Measurements from ENCODE around the gene RPS27.
A peak's percentile ranks its signal among the peaks of the same experiment; 100 is the strongest.

RPS27 gene

DNA sequence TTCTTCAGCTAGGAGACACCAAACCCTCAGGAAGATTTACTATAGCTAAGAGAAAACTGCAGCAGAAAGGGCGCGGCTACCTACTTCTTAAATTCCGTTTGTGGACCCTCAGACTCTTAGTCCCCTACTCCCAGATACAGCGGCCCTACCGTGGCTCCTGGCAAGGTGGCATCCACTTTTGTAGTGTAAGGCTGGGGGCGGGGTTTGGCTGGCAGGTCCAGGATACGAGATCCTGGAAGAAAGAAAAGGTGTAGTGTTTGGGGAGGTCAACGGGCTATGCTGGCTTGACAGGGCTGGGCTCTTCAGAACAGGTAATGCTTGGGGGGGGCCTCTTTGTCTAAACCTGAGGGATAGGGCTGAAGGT is 22.6 kb upstream of the RPS27 start:
- DNase-seq (ENCODE audit: low read depth) = peak; percentile 38
- H3K4me3 ChIP-seq (ENCODE audit: low read length) = peak overlapping the region; percentile 75
- TF ChIP-seq, protein P1, sequence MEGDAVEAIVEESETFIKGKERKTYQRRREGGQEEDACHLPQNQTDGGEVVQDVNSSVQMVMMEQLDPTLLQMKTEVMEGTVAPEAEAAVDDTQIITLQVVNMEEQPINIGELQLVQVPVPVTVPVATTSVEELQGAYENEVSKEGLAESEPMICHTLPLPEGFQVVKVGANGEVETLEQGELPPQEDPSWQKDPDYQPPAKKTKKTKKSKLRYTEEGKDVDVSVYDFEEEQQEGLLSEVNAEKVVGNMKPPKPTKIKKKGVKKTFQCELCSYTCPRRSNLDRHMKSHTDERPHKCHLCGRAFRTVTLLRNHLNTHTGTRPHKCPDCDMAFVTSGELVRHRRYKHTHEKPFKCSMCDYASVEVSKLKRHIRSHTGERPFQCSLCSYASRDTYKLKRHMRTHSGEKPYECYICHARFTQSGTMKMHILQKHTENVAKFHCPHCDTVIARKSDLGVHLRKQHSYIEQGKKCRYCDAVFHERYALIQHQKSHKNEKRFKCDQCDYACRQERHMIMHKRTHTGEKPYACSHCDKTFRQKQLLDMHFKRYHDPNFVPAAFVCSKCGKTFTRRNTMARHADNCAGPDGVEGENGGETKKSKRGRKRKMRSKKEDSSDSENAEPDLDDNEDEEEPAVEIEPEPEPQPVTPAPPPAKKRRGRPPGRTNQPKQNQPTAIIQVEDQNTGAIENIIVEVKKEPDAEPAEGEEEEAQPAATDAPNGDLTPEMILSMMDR (IDR thresholded peaks at IDR 0.05; ENCODE audit: insufficient read depth, low read depth, low read length, missing control alignments) = no peak

DNA sequence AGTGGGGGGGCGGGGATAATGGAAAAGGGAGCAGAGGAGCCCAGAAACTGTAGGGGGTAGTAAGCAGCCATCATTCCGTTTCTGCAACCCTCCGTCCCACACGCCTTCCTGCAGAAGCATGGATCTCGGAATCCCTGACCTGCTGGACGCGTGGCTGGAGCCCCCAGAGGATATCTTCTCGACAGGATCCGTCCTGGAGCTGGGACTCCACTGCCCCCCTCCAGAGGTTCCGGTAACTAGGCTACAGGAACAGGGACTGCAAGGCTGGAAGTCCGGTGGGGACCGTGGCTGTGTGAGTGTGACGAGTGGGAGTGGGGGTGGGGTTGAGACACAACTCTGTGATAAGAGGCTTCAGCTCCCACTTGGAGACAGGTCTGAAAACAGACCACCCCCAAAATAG is 22.2 kb upstream of the RPS27 start:
- no peak for DNase-seq (ENCODE audit: low read depth)
- H3K4me3 ChIP-seq (ENCODE audit: low read length) = peak overlapping the region; percentile 75
- TF ChIP-seq, protein P1 (IDR thresholded peaks at IDR 0.05; ENCODE audit: insufficient read depth, low read depth, low read length, missing control alignments) = no peak

DNA sequence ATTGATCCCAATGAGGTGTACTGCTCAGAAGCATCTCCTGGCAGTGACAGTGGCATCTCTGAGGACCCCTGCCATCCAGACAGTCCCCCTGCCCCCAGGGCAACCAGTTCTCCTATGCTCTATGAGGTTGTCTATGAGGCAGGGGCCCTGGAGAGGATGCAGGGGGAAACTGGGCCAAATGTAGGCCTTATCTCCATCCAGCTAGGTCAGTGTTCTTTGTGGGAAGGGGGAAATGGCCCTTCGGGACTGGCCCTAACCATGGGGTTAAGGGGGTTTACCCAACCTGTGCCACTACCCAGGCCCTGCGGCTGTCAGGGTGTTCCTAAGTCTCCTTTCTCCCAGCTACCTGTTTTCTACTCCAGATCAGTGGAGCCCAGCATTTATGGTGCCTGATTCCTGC is 21.6 kb upstream of the RPS27 start:
- no peak for DNase-seq (ENCODE audit: low read depth)
- H3K4me3 ChIP-seq (ENCODE audit: low read length) = no peak overlapping the region
- TF ChIP-seq, protein P1 (IDR thresholded peaks at IDR 0.05; ENCODE audit: insufficient read depth, low read depth, low read length, missing control alignments) = no peak

DNA sequence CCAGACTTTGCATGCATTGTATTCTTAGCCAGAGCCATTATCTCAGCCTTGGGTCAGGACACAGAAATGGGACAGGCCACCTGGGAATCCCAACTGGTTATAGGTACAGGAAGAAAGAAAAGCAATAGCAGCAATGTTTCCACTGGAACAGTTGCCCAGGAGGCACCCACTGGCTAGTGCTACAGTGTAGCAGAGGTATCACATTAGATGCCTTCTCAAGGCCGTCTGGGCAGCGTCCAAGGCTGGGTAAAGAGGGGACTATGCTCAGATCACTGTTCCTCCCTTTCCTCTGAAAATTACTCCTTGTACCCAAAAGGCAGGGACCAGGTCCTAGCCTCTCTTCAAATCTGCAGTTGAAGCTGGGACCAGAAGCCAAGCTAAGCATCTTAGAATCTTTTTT is 20.2 kb upstream of the RPS27 start:
- no peak overlapping the region for H3K4me3 ChIP-seq (ENCODE audit: low read length)
- TF ChIP-seq, protein P1 (IDR thresholded peaks at IDR 0.05; ENCODE audit: insufficient read depth, low read depth, low read length, missing control alignments) = no peak
- no peak for DNase-seq (ENCODE audit: low read depth)

DNA sequence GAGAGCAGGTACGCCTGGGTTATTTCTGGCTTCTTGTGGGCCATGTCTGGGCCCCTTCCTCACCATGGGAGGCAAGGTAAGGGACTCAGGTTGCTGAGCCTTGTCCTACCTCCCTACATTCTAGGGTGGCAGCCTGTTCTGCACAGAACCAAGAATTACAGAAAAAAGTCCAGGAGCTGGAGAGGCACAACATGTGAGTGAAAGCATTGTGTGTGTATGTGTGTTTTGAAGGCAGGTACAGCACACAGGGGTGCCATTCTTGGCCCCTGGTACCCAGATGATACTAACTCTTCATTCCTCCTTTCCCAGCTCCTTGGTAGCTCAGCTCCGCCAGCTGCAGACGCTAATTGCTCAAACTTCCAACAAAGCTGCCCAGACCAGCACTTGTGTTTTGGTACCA is 17.5 kb upstream of the RPS27 start:
- TF ChIP-seq, protein P1 (IDR thresholded peaks at IDR 0.05; ENCODE audit: insufficient read depth, low read depth, low read length, missing control alignments) = no peak
- DNase-seq (ENCODE audit: low read depth) = no peak
- H3K4me3 ChIP-seq (ENCODE audit: low read length) = no peak overlapping the region

DNA sequence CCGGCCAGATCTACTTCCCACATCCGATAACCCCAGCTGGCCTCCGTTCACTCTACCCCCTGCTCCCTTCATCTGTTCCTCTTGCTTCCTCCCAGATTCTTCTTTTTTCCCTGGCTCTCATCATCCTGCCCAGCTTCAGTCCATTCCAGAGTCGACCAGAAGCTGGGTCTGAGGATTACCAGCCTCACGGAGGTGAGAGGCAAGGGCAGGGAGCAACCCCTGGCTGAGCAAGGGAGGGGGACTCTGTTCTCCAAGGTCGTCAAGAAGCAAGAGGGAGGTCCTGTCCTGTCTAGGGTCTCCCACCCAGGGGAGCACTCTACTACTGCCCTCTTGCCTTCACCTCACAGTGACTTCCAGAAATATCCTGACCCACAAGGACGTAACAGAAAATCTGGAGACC is 17.0 kb upstream of the RPS27 start:
- H3K4me3 ChIP-seq (ENCODE audit: low read length) = no peak overlapping the region
- TF ChIP-seq, protein P1 (IDR thresholded peaks at IDR 0.05; ENCODE audit: insufficient read depth, low read depth, low read length, missing control alignments) = no peak
- no peak for DNase-seq (ENCODE audit: low read depth)

DNA sequence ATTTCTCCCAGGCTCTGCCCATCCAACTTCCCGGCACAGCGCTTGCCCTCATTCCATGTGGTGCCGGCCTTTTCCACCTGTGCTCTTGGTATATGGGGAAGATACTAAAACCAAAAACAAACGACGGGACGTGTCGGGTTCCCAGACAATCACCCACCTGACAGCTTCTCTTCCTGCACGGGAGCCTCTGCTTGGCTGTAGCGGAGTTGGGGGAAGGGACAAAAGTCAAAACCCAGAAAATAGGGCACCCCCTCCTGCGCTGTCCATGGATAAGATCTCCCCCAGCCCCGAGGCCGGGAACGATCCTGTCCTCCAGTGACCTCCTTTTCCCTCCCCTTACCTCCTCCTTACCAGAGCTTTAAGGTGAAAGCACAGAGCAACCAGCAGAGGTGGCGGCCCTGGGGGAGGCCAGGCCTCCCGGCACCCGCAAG is 13.7 kb upstream of the RPS27 start:
- TF ChIP-seq, protein P1 (IDR thresholded peaks at IDR 0.05; ENCODE audit: insufficient read depth, low read depth, low read length, missing control alignments) = no peak
- no peak for DNase-seq (ENCODE audit: low read depth)
- H3K4me3 ChIP-seq (ENCODE audit: low read length) = peak overlapping the region; percentile 96

Measured in epithelial cell of esophagus (primary cell).